ENCODE data around the gene VAMP8.

- TF ChIP-seq, protein P1, sequence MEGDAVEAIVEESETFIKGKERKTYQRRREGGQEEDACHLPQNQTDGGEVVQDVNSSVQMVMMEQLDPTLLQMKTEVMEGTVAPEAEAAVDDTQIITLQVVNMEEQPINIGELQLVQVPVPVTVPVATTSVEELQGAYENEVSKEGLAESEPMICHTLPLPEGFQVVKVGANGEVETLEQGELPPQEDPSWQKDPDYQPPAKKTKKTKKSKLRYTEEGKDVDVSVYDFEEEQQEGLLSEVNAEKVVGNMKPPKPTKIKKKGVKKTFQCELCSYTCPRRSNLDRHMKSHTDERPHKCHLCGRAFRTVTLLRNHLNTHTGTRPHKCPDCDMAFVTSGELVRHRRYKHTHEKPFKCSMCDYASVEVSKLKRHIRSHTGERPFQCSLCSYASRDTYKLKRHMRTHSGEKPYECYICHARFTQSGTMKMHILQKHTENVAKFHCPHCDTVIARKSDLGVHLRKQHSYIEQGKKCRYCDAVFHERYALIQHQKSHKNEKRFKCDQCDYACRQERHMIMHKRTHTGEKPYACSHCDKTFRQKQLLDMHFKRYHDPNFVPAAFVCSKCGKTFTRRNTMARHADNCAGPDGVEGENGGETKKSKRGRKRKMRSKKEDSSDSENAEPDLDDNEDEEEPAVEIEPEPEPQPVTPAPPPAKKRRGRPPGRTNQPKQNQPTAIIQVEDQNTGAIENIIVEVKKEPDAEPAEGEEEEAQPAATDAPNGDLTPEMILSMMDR (IDR thresholded peaks at IDR 0.05), result no peak
- no peak for TF ChIP-seq ZFX (IDR thresholded peaks at IDR 0.05; ENCODE audit: borderline replicate concordance)
These were observed 30.2 kb downstream of the VAMP8 start for GRCh38 chr2:85607268-85608215.

Data from 22Rv1 (cell line).